Stimulated activated CD8-positive, alpha-beta memory T cell treated with anti-CD3 and anti-CD28 coated beads, Interleukin-2, amount 100 ng/mL, for 1 hour (primary cell): ENCODE data around the gene BICDL2.

Experiments
- DNase-seq, 2 donors: peaks; one replicate each; pipeline ENCODE4 v3.0.0-alpha.2; 2020; ENCODE audit warnings: low read depth in 2 of 2

BICDL2 gene

DNA sequence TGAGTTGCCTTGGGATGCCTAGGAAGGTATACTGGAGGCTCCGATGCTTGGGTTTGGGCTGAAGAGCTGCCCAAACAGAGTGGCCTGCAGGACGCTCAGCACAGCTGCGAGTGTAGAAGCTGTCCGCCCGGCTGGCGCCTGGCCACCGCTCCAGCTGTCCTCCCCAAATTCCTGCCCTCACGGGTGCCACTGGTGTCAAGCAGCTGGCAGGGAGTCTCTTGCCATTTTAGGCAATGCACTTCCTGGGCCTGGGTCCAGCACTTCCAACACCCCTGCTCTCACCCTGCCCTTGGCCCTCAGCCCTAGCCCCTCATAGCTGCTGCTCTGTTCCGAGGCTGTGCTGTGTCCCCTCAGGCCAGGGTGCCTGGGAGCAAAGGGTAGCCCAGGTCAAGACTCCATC lies 51.3 kb downstream of the BICDL2 start:
- DNase-seq = no peak

DNA sequence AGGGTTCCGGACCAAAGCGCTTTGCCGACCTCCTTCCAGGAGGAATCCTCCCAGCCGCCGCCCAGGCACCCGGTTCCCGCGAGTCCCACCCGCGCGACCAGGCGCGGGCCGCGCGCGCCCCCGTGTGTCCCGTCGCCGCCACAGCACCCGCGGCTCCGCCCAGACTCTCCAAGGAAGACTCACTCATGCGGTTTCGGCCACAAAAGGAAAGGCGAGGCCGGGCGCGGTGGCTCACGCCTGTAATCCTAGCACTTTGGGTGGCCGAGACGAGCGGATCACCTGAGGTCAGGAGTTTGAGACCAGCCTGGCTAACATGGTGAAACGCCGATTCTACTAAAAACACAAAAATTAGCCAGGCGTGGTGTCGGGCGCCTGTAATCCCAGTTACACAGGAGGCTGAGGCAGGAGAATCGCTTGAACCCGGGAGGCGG lies 53.0 kb downstream of the BICDL2 start:
- peak; percentile 31 to 39 for DNase-seq

- no peak for DNase-seq
These were observed 54.3 kb downstream of the BICDL2 start for GRCh38 chr16:2982402-2982801.

DNA sequence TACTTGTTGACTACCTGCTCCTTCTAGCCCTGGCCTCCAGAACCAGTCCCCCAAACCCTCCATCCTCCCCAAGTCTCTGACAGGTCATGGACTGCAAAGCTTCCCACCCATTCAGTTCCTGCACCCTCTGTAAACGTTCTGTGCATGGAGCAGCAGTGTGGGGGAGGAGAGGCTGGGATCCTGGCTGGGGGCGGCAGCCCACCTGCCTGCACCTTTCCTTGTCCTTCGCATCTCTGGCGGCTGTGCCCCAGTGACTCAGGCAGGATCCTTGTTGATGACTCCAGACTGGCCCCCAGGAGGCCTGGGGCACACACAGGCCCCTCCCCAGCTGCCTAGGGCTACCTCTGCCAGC lies 54.9 kb downstream of the BICDL2 start:
- no peak for DNase-seq

GRCh38 chr16:2981177-2981898 lies 55.4 kb downstream of the BICDL2 start:
- no peak for DNase-seq

DNA sequence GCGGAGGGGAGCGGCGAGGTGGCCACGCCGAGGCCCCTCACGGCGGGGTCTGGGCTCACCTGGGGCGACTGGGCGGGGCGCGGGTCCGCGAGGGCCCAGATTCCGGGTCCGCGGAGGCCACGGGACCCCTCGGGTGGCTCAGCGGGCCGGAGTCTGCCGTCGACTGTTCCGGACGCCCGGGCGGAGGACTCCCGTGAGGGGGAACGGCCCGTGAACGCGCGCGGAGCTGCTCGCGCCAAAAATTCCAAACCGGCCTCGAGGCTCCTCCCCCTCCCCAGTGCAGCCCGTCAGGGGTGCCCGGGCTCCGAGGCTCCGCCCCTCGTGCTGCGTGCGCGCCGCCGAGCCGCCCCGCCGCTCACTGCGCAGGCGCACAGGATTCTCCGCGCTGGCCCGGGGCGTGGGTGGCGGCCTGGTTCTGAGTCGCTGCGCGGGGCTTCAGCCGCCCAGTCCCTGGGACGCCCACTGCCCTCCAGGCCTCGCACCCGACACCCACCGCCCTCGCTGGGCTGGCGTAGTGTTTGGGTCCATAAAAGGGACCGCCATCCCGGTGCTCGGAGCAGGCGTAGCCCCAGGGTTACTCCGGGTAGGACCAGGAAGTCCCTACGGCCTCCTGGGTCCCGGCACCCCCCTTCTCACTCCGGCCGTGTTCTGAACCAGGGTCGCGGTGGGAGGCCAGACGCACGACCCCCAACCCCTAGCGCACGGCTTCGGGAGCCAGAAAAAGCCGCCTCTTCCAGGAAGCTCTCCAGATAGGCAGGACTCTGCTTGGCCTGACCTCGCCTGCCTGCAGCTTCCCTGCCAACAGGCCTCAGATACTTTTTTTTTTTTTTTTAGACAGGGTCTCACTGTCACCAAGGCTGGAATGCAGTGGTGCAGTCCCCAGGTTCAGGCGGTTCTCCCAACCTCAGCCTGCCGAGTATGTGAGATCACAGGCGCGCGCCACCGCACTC lies 56.2 kb downstream of the BICDL2 start, which contains the start of gene PKMYT1:
Gene PKMYT1 (minus strand): TSS at position 220 of the 950 bp plus-strand sequence. CDS start 789 bp downstream, outside the sequence.
- DNase-seq = peak; percentile 89 to 93

DNA sequence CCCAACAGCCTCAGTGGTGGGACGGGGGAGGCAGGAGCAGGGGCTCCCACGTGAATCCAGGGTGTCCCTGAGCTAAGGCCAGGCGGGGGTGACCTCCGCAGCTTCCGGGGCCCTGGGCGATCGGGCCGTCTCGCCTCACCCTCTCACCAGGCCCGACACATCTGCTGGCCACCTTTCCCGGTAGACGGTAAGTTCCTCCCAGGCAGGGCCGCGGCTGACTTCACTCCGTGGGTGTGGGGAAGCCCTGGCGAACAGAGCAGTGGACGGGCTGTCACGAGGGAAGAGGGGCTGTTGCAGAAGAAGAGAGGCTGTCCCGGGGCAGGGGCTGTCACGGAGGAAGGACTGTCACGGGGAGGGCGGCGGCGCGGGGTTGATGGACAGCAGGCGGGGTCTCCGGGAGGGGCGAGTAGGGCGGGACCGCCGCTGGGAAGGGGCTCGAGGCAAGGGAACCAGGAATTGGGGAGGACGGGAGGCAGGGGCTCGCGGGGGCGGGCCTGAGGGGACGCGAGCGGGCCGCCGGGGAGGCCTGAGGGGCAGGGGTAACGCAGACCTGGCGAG lies 57.0 kb downstream of the BICDL2 start:
- DNase-seq = no peak
